ENCODE data around the gene ZNF853. TPM values are rescaled to one million over a fixed set of nuclear protein-coding genes. Genes with fewer than 3 reads are reported as not detected.
A peak's percentile ranks its signal among the peaks of the same experiment; 100 is the strongest.

Gene ZNF853
- total RNA-seq (2021): 7.9 and 13.5 TPM in 2 replicates
- Bru-seq, nascent RNA: percentile 38 among the genes with signal in this experiment
- BruChase-seq, experiment 1, labeled RNA remaining after a 2-hour chase: percentile 45 among the genes with signal in this experiment
- BruChase-seq, experiment 2, labeled RNA remaining after a 6-hour chase: percentile 62 among the genes with signal in this experiment
- long read RNA-seq, partial matches to known transcripts: 0 of 8 reads
- long read RNA-seq, other reads (novel, unspliced or antisense): 8 of 8 reads

DNA sequence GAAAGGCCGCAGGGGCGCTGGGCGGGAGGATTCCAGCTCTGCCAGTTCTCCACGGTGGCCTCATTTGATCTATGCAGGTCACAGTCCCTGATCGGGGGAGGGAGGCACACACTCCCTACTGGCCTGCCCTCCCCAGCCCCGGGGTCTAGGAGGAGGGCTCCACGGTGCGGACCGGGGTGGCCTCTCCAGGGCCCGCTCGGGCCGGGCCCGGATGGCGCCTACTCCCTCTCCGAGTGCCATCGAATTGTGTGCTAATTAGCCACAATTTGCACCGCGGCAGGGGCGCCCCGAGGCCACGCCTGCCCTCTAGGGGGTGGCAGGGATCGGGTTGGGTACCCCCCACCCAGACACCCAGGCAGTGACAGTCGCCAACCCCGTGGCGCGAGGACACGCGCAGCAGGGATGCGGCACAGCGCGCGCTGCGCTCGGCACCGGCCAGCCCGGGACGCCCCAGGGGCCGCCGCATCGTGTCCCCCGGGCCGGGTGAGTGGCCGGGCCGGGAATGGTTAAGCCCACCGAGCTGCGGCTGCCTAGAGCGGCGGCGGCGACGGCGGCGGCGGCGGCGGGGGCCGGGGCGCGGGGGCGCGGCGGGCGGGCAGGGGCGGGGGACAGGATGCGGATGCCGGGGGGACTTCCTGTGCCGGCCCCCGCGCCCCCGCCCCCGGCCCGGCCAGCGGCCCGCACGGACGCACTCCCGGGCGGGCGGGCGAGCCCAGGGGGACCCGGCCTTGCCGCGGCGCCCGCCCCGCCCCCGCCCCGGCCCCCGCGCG is at the start of gene ZNF853:
TSS of gene ZNF853 (plus strand) at position 658 of the 770 bp plus-strand sequence. CDS start 565 bp downstream, outside the sequence.
- H2AFZ ChIP-seq: peak within 1 kb of the TSS; percentile 85
- no peaks in the 10 kb centered on the region for H3K79me2 ChIP-seq (ENCODE audit: low read depth)
- no peak for TF ChIP-seq EZH2 (IDR thresholded peaks at IDR 0.05; ENCODE audit: low read depth)
- TF ChIP-seq, protein P1, sequence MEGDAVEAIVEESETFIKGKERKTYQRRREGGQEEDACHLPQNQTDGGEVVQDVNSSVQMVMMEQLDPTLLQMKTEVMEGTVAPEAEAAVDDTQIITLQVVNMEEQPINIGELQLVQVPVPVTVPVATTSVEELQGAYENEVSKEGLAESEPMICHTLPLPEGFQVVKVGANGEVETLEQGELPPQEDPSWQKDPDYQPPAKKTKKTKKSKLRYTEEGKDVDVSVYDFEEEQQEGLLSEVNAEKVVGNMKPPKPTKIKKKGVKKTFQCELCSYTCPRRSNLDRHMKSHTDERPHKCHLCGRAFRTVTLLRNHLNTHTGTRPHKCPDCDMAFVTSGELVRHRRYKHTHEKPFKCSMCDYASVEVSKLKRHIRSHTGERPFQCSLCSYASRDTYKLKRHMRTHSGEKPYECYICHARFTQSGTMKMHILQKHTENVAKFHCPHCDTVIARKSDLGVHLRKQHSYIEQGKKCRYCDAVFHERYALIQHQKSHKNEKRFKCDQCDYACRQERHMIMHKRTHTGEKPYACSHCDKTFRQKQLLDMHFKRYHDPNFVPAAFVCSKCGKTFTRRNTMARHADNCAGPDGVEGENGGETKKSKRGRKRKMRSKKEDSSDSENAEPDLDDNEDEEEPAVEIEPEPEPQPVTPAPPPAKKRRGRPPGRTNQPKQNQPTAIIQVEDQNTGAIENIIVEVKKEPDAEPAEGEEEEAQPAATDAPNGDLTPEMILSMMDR (conservative IDR thresholded peaks at IDR 0.05): no peak
- no peak for DNase-seq
- H3F3A ChIP-seq (ENCODE audit: insufficient read depth, low read depth): peaks cover 24% of the 10 kb centered on the region; the same call in 1 of the 2 replicates
- no peaks in the 10 kb centered on the region for H3K27me3 ChIP-seq (ENCODE audit: insufficient read depth, low read depth)
- no peaks in the 10 kb centered on the region for H3K36me3 ChIP-seq (ENCODE audit: low read depth)
- H3K4me1 ChIP-seq (replicated peaks; ENCODE audit: insufficient read depth): 0 out of 2 replicates have a peak, but pooled peaks cover 14% of the 10 kb centered on the region
- CTCF ChIA-PET: no interaction called here
- no peak within 1 kb of the TSS for H3K27ac ChIP-seq
- intact Hi-C loops (cut with micrococcal nuclease; ENCODE audit: unreplicated experiment): no loop called here
- H3K9me3 ChIP-seq (ENCODE audit: insufficient read depth, low read depth): no peaks in the 10 kb centered on the region
- POLR2A ChIA-PET (ENCODE audit: unreplicated experiment): interaction anchor here (0.6 kb wide), 2 partner anchors 41 to 396 kb away, joined by 3 to 18 read pairs; no protein-coding TSS in a partner anchor
- peak within 1 kb of the TSS; percentile 83 for H3K4me3 ChIP-seq
- H3K9me2 ChIP-seq (ENCODE audit: insufficient read depth): no peaks in the 10 kb centered on the region
- H3K4me2 ChIP-seq: peak within 1 kb of the TSS; percentile 84
- no peaks in the 10 kb centered on the region for H4K20me1 ChIP-seq (ENCODE audit: insufficient read depth)
- BruUV-seq (replicated peaks): no TSS peak

DNA sequence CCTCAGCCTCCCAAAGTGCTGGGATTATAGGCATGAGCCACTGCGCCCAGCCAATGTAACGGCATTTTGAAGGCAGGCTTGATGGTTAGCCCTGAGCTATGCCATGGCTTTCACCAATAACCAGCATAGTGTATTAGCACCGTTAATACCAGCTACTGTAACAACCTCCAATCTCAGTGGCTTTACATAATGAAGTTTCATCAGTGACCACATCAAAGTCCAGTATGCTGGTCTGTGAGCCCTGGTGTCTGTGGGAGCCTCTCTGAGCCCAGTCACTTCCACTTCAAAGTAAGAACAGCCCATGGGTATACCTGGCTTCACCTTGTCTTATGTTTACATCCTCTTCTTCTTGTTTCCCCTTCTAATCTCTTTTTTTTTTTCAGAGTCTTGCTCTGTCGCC is 49.8 kb upstream of the ZNF853 start:
- TF ChIP-seq, protein P1 (conservative IDR thresholded peaks at IDR 0.05): no peak
- no peak for TF ChIP-seq EZH2 (IDR thresholded peaks at IDR 0.05; ENCODE audit: low read depth)
- CTCF ChIA-PET: no interaction called here
- Histone ChIP-seq H3K4me3 (no peak overlapping the region), H3K9me3 (ENCODE audit: insufficient read depth, low read depth) (no peaks in the 10 kb centered on the region), H2AFZ (no peak overlapping the region), H3K27me3 (ENCODE audit: insufficient read depth, low read depth) (peaks cover 42% of the 10 kb centered on the region), H3F3A (ENCODE audit: insufficient read depth, low read depth) (no peaks in the 10 kb centered on the region), H3K36me3 (ENCODE audit: low read depth) (no peaks in the 10 kb centered on the region), H3K4me2 (no peak overlapping the region), H4K20me1 (ENCODE audit: insufficient read depth) (no peaks in the 10 kb centered on the region), H3K4me1 (replicated peaks; ENCODE audit: insufficient read depth) (no peaks in the 10 kb centered on the region), H3K27ac (no peak overlapping the region), H3K79me2 (ENCODE audit: low read depth) (no peaks in the 10 kb centered on the region), H3K9me2 (ENCODE audit: insufficient read depth) (no peaks in the 10 kb centered on the region)
- DNase-seq: no peak
- intact Hi-C loops (cut with micrococcal nuclease; ENCODE audit: unreplicated experiment): no loop called here
- BruUV-seq (replicated peaks): no TSS peak
- POLR2A ChIA-PET (ENCODE audit: unreplicated experiment): no interaction called here

DNA sequence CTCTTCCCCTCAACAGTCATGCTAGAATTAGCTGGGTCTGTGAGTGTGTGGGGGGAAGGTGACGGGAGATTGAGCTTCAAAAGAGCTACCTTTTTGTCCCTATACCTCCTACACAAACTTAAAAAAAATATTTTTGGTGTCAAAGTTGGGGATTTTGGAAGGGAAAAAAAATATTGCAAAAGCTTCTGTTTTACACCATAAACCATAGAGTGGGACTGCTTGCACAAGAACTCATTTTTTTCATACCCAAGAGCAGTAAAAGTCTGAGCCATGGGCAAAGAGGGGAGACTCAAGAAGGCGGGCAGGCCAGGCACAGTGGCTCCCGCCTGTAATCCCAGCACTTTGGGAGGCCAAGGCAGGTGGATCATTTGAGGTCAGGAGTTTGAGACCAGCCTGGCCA is 47.5 kb upstream of the ZNF853 start:
- H2AFZ ChIP-seq: no peak overlapping the region; the same call in 1 of the 2 replicates
- no peaks in the 10 kb centered on the region for H3K36me3 ChIP-seq (ENCODE audit: low read depth)
- H4K20me1 ChIP-seq (ENCODE audit: insufficient read depth): no peaks in the 10 kb centered on the region
- intact Hi-C loops (cut with micrococcal nuclease; ENCODE audit: unreplicated experiment): no loop called here
- H3K4me1 ChIP-seq (replicated peaks; ENCODE audit: insufficient read depth): no peaks in the 10 kb centered on the region
- no peak overlapping the region for H3K27ac ChIP-seq
- BruUV-seq (replicated peaks): no TSS peak
- peaks cover 42% of the 10 kb centered on the region for H3K27me3 ChIP-seq (ENCODE audit: insufficient read depth, low read depth)
- H3K79me2 ChIP-seq (ENCODE audit: low read depth): no peaks in the 10 kb centered on the region
- POLR2A ChIA-PET (ENCODE audit: unreplicated experiment): no interaction called here
- no peak overlapping the region for H3K4me3 ChIP-seq
- H3K9me2 ChIP-seq (ENCODE audit: insufficient read depth): no peaks in the 10 kb centered on the region
- no peak overlapping the region for H3K4me2 ChIP-seq
- CTCF ChIA-PET: no interaction called here
- TF ChIP-seq, protein P1 (conservative IDR thresholded peaks at IDR 0.05): no peak
- no peak for TF ChIP-seq EZH2 (IDR thresholded peaks at IDR 0.05; ENCODE audit: low read depth)
- H3K9me3 ChIP-seq (ENCODE audit: insufficient read depth, low read depth): no peaks in the 10 kb centered on the region
- H3F3A ChIP-seq (ENCODE audit: insufficient read depth, low read depth): no peaks in the 10 kb centered on the region
- DNase-seq: no peak
